SK-N-DZ (cell line): Measurements from ENCODE around the gene ADGRG1.

Experiments
- DNase-seq: peaks from one replicate; pipeline ENCODE4 v3.0.0-alpha.2; 2015; ENCODE audit warnings: low spot score

Gene ADGRG1

GRCh38 chr16:57620335-57621231 lies 7.8 kb upstream of the ADGRG1 start:
- DNase-seq, result no peak

- DNase-seq, result no peak
Observed at GRCh38 chr16:57621521-57622271, 6.7 kb upstream of the ADGRG1 start.

- DNase-seq, result no peak
Observed at GRCh38 chr16:57622361-57623250, 5.8 kb upstream of the ADGRG1 start.

GRCh38 chr16:57623251-57624043 lies 5.0 kb upstream of the ADGRG1 start:
- DNase-seq, result peak; percentile 53

- DNase-seq, result no peak
Observed at GRCh38 chr16:57624044-57624688, 4.3 kb upstream of the ADGRG1 start.

GRCh38 chr16:57624806-57625500 lies 3.5 kb upstream of the ADGRG1 start:
- no peak for DNase-seq

- no peak for DNase-seq
Observed at GRCh38 chr16:57626420-57627170, 1.8 kb upstream of the ADGRG1 start.

- peak; percentile 38 for DNase-seq
Observed at GRCh38 chr16:57627184-57627871, 1.1 kb upstream of the ADGRG1 start.

- no peak for DNase-seq
Observed at GRCh38 chr16:57628783-57629293, 408 bp downstream of the ADGRG1 start.

GRCh38 chr16:57629516-57630406 lies 1.3 kb downstream of the ADGRG1 start:
- DNase-seq, result no peak

- no peak for DNase-seq
Observed at GRCh38 chr16:57630407-57630797, 2.0 kb downstream of the ADGRG1 start.

GRCh38 chr16:57630931-57631845 lies 2.8 kb downstream of the ADGRG1 start:
- DNase-seq, result no peak

GRCh38 chr16:57632568-57632967 lies 4.1 kb downstream of the ADGRG1 start:
- DNase-seq, result no peak

- no peak for DNase-seq
Observed at GRCh38 chr16:57633383-57634064, 5.1 kb downstream of the ADGRG1 start.

- no peak for DNase-seq
Observed at GRCh38 chr16:57634171-57634570, 5.7 kb downstream of the ADGRG1 start.
